Hypothalamus (tissue), 51 donors: ENCODE data around the gene TMEM132D.

Source experiments
- DNase-seq, 51 donors: peaks; one replicate each; lab custom pipeline; 2025; lab: John Stamatoyannopoulos, UW

TMEM132D gene

DNA sequence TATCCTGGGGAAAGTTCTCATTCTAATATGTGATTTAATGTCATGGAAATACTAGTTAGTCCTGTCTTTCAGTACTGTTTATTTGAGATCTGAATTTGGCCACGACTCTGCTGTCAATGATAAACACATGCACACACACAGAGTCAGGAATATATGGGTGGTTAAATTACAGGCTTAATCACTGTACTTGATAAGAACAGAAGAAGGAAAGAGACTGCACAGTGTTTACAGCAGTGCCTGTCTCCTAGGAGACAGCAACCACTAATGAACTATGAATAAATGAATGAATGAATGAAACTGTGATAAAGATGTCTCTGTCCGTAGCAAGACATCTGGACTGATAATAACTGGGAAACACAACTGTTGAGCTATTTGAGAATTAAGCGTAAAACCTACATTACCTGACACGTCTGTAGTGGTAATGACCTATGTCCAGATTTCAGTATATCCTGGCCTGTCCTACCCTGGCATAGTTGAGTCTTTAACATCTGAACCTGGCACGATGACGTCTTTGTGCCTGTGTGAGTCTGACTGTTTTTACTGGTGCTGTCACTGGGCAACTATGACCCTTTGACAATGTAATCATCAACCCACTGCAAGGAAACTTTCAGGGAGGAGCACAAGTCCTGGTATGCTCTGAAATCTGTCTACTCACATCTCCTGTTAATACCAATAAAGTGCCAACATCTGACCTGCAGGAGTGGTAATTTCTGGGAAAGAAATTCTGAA is 524.6 kb downstream of the TMEM132D start:
- no peak for DNase-seq

- DNase-seq: no peak
Observed at GRCh38 chr12:129378496-129378895, 525.3 kb downstream of the TMEM132D start.

- no peak for DNase-seq
Observed at GRCh38 chr12:129373746-129374145, 530.1 kb downstream of the TMEM132D start.

DNA sequence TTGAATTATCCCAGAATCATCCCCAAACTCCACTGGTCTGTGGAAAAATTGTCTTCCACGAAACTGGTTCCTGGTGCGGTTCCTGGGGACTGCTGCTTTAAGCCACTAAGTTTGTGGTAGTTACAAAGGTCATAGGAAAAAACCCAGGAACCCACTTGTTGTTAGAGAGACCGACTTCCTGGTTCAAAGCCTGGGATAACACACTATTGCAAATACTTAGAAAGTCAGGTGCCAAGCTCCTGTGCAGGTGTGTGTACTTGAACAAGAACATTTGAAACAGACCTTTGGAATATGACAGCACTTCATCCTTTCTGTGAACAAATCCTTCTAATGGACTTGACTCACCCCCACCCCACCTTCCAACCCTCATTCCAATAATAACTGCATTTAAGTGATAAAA is 530.9 kb downstream of the TMEM132D start:
- no peak for DNase-seq

GRCh38 chr12:129372348-129372747 is 531.5 kb downstream of the TMEM132D start:
- no peak for DNase-seq

GRCh38 chr12:129371268-129371667 is 532.6 kb downstream of the TMEM132D start:
- no peak for DNase-seq

- DNase-seq: no peak
Observed at GRCh38 chr12:129366656-129367055, 537.2 kb downstream of the TMEM132D start.

DNA sequence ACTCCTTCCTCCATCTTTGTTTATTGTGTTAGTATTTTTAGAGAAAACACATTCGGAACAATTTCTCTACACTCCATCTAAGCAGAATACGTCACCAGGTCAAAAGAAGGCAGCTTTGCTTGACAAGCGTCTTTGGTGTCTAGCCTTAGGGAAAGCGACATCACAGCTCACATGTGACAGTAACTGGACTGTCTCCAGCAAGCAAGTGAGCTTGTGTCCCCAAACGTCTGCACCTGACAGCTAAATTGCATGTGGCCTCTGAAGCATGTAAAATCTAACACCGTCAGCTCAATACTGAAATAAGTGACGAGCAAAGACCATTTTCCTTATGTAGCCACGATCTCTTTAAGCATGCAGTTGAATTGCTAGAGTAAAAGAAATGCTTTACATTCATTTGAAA is 540.8 kb downstream of the TMEM132D start:
- no peak for DNase-seq

DNA sequence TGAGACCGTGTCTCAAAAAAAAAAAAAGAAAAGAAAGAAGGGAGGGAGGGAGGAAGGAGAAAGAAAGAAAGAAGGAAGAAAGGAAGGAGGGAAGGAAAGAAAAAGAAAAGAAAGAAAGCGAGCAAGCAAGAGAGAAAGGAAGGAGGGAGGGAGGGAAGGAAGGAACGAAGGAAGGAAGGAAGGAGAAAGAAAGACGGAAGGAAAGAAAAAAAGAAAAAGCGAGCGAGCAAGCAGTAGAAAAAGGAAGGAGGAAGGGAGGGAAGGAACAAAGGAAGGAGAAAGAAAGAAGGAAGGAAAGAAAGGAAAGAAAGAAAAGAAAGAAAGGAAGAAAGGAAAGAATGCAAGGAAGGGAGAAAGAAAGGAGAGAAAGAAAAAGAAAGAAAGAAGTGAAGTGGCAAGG is 546.6 kb downstream of the TMEM132D start:
- no peak for DNase-seq

GRCh38 chr12:129351481-129351880 is 552.3 kb downstream of the TMEM132D start:
- no peak for DNase-seq

- DNase-seq: no peak
Observed at GRCh38 chr12:129339336-129339735, 564.5 kb downstream of the TMEM132D start.

GRCh38 chr12:129337413-129337812 is 566.4 kb downstream of the TMEM132D start:
- no peak for DNase-seq

DNA sequence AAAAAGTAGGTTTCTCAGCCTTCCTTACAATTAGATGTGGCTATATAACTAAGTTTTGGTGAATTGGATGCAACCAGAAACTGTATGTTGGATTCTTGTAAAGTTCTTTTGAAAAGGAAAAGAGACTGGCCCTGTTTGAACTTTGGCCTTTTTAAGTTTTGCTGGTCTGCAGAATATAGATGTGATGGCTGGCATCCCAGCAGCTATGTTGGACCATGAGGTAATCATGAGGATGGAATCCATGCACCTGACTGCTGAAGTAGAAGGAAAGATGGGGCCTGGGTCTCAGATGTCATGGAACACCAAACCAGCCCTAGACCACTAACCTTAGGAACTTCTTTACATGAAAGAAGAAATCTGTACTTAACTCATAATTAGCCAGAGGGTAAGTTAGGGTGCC is 568.1 kb downstream of the TMEM132D start:
- DNase-seq: no peak

GRCh38 chr12:129332286-129332685 is 571.5 kb downstream of the TMEM132D start:
- DNase-seq: no peak

GRCh38 chr12:129331356-129332085 is 572.3 kb downstream of the TMEM132D start:
- no peak for DNase-seq

DNA sequence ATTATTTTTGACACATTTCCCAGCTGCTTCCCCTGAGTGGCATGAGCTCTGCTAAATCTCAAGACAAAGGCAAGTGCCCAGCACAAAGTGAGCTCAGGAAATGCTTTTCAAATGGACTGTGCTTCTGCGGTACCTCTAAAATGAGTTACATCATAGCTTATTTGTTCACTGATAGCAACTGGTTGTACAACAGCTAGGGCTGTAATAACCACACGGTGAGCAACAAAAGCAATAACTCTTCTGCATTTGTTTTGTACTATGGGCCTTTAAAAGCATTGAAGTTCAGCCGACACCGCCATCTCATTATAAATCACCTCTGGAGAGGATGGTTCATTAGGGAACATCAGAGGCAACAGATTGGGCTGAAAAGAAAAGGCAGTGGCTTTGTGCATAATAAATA is 575.6 kb downstream of the TMEM132D start:
- DNase-seq: no peak

- DNase-seq: no peak
Observed at GRCh38 chr12:129325566-129325965, 578.3 kb downstream of the TMEM132D start.

GRCh38 chr12:129312048-129312447 is 591.8 kb downstream of the TMEM132D start:
- no peak for DNase-seq

- no peak for DNase-seq
Observed at GRCh38 chr12:129310346-129310745, 593.5 kb downstream of the TMEM132D start.

- no peak for DNase-seq
Observed at GRCh38 chr12:129305851-129306250, 598.0 kb downstream of the TMEM132D start.

GRCh38 chr12:129304529-129304928 is 599.3 kb downstream of the TMEM132D start:
- DNase-seq: no peak

- DNase-seq: no peak
Observed at GRCh38 chr12:129300011-129300410, 603.8 kb downstream of the TMEM132D start.
